SHP77 treated with DMSO at 0.1 percent for 48 hours (cell line): ENCODE measurements around the gene POMT2.
"Not testable (repeated sequence)": the region's sequence is repeated elsewhere in the genome, so short reads cannot be mapped to it uniquely, and the experiment has no call there.

Experiments
- DNase-seq: peaks from one replicate; lab custom pipeline; 2025; lab: John Stamatoyannopoulos, UW

POMT2 gene

GRCh38 chr14:77324289-77324688, 3.6 kb upstream of the POMT2 start:
- DNase-seq = no peak

- no peak for DNase-seq
Measured at GRCh38 chr14:77323571-77323970, 2.9 kb upstream of the POMT2 start.

- DNase-seq = no peak
Measured at GRCh38 chr14:77322951-77323350, 2.3 kb upstream of the POMT2 start.

- no peak for DNase-seq
Measured at GRCh38 chr14:77322250-77322902, 1.7 kb upstream of the POMT2 start.

GRCh38 chr14:77319422-77319821, 1.3 kb downstream of the POMT2 start:
- no peak for DNase-seq

- not testable (repeated sequence) for DNase-seq
Measured at GRCh38 chr14:77318756-77319155, 1.9 kb downstream of the POMT2 start.

- DNase-seq = no peak
Measured at GRCh38 chr14:77318006-77318553, 2.6 kb downstream of the POMT2 start.

GRCh38 chr14:77316872-77317301, 3.8 kb downstream of the POMT2 start:
- DNase-seq = no peak

GRCh38 chr14:77316195-77316505, 4.5 kb downstream of the POMT2 start:
- DNase-seq = no peak

GRCh38 chr14:77314539-77315457, 5.9 kb downstream of the POMT2 start:
- DNase-seq = no peak

- DNase-seq = no peak
Measured at GRCh38 chr14:77314043-77314442, 6.6 kb downstream of the POMT2 start.

- no peak for DNase-seq
Measured at GRCh38 chr14:77313371-77313770, 7.3 kb downstream of the POMT2 start.

GRCh38 chr14:77311217-77311616, 9.5 kb downstream of the POMT2 start:
- no peak for DNase-seq

GRCh38 chr14:77310026-77310425, 10.7 kb downstream of the POMT2 start:
- no peak for DNase-seq

- no peak for DNase-seq
Measured at GRCh38 chr14:77309131-77309530, 11.6 kb downstream of the POMT2 start.

GRCh38 chr14:77306851-77307496, 13.7 kb downstream of the POMT2 start:
- DNase-seq = no peak

- DNase-seq = no peak
Measured at GRCh38 chr14:77306416-77306815, 14.3 kb downstream of the POMT2 start.

- DNase-seq = no peak
Measured at GRCh38 chr14:77305696-77306095, 15.0 kb downstream of the POMT2 start.

- peak; percentile 25 for DNase-seq
Measured at GRCh38 chr14:77303417-77304156, 17.1 kb downstream of the POMT2 start.

GRCh38 chr14:77302926-77303325, 17.8 kb downstream of the POMT2 start:
- DNase-seq = no peak

- DNase-seq = peak; percentile 19
Measured at GRCh38 chr14:77301103-77301502, 19.6 kb downstream of the POMT2 start.

- no peak for DNase-seq
Measured at GRCh38 chr14:77299771-77300170, 20.9 kb downstream of the POMT2 start.
